ENCODE measurements around the gene SHC3. TPM values are rescaled to one million over a fixed set of nuclear protein-coding genes. Genes with fewer than 3 reads are reported as not detected.

The SHC3 gene
- total and polyA plus RNA-seq, 8 donors = 0.15 to 1.7 (median 1.0) TPM

- H3K36me3 ChIP-seq = no peaks in the 10 kb centered on the region
- H3K9me3 ChIP-seq = no peaks in the 10 kb centered on the region
- no peak overlapping the region for H3K4me3 ChIP-seq
- H3K4me1 ChIP-seq = peaks cover 0 to 16% (median 5%) of the 10 kb centered on the region in 4 donors
- intact Hi-C loops (cut with DNase I; ENCODE audit: low total_unique reads) = no loop called here
- TF ChIP-seq, protein P1, sequence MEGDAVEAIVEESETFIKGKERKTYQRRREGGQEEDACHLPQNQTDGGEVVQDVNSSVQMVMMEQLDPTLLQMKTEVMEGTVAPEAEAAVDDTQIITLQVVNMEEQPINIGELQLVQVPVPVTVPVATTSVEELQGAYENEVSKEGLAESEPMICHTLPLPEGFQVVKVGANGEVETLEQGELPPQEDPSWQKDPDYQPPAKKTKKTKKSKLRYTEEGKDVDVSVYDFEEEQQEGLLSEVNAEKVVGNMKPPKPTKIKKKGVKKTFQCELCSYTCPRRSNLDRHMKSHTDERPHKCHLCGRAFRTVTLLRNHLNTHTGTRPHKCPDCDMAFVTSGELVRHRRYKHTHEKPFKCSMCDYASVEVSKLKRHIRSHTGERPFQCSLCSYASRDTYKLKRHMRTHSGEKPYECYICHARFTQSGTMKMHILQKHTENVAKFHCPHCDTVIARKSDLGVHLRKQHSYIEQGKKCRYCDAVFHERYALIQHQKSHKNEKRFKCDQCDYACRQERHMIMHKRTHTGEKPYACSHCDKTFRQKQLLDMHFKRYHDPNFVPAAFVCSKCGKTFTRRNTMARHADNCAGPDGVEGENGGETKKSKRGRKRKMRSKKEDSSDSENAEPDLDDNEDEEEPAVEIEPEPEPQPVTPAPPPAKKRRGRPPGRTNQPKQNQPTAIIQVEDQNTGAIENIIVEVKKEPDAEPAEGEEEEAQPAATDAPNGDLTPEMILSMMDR (IDR thresholded peaks at IDR 0.05) = no peak
- TF ChIP-seq POLR2A (IDR thresholded peaks at IDR 0.05) = no peak
- TF ChIP-seq POLR2AphosphoS5 (IDR thresholded peaks at IDR 0.05) = no peak
- TF ChIP-seq EP300 (IDR thresholded peaks at IDR 0.05) = no peak
- no peak overlapping the region for H3K27ac ChIP-seq
- WGBS, 5 donors = 88 to 100% (median 95%) methylated on average over 2 of the region's 2 CpGs
- no peaks in the 10 kb centered on the region for H3K27me3 ChIP-seq
- DNase-seq = no peak
These were observed 139.0 kb downstream of the SHC3 start for GRCh38 chr9:89039664-89040063.

DNA sequence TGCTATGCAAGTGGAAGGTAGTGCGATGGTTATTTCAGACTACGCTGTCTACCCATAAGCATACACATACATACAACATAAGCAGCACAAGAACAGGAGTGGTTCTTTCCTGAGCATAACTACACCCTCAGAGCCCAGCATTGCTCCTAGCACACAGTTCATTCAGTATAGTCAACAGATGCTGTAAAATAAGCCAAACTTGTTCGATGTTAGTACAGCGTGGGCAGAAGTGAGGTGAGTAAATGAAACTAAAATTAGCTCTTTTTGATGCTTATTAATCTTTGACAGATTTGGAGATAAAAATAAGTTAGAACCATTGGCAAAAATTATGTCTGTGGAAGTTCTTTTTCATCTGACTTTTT is 139.5 kb downstream of the SHC3 start:
- intact Hi-C loops (cut with DNase I; ENCODE audit: low total_unique reads) = no loop called here
- no peaks in the 10 kb centered on the region for H3K36me3 ChIP-seq
- no peaks in the 10 kb centered on the region for H3K9me3 ChIP-seq
- TF ChIP-seq, protein P1 (IDR thresholded peaks at IDR 0.05) = no peak
- no peak for TF ChIP-seq POLR2AphosphoS5 (IDR thresholded peaks at IDR 0.05)
- no peak for TF ChIP-seq POLR2A (IDR thresholded peaks at IDR 0.05)
- TF ChIP-seq EP300 (IDR thresholded peaks at IDR 0.05) = no peak
- no peak overlapping the region for H3K27ac ChIP-seq
- DNase-seq = no peak
- H3K4me1 ChIP-seq = peaks cover 0 to 16% (median 5%) of the 10 kb centered on the region in 4 donors
- no peak overlapping the region for H3K4me3 ChIP-seq
- 95 to 99% (median 96%) methylated on average over 4 of the region's 4 CpGs for WGBS, 5 donors
- H3K27me3 ChIP-seq = no peaks in the 10 kb centered on the region

DNA sequence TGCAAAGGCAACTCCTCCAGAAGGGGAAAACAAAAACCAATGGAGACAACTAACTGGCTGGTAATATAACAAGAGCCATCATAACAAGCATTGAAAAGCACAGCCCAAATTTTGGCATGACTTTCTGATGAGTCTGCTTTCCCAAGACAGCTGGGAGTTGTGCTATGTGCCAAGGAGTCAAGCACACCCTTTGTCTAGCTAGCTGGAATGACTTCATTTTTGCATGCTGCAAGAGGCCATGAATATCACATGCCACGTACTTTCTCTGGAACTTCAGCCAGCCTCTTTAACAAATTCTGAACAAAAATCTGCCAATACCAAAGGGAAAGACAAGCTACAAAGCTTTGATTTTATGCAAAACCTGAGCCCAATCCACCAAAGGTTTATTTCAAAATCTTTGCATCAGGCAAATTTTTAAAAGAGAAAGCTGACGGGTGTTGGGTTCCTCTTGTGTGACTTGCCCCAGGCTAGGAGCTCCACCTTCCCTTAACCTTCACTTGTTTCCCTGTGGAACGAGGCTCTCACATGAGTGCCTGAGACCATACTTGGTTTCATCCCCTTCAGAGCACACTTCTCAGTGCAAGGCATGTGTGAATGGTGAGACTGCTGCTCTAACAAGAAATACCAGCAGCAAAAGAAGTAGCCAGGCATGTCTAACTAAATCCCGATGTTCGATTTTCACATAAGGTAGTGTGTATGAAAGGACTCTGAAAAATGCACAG is 140.1 kb downstream of the SHC3 start:
- peak in 1 of 2 donors; percentile 50 for DNase-seq
- Histone ChIP-seq H3K9me3 (no peaks in the 10 kb centered on the region), H3K27ac (no peak overlapping the region), H3K4me3 (no peak overlapping the region), H3K4me1 (peaks cover 0 to 16% (median 5%) of the 10 kb centered on the region in 4 donors), H3K27me3 (no peaks in the 10 kb centered on the region), H3K36me3 (no peaks in the 10 kb centered on the region)
- TF ChIP-seq POLR2A (IDR thresholded peaks at IDR 0.05) (no peak), EP300 (IDR thresholded peaks at IDR 0.05) (no peak), POLR2AphosphoS5 (IDR thresholded peaks at IDR 0.05) (peak in 1 of 3 donors; percentile 28)
- TF ChIP-seq, protein P1 (IDR thresholded peaks at IDR 0.05) = no peak
- 67 to 84% (median 79%) methylated on average over 5 of the region's 5 CpGs for WGBS, 5 donors
- intact Hi-C loops (cut with DNase I; ENCODE audit: low total_unique reads) = no loop called here

GRCh38 chr9:89037891-89038290 is 140.7 kb downstream of the SHC3 start:
- Histone ChIP-seq H3K36me3 (no peaks in the 10 kb centered on the region), H3K27ac (peak overlapping the region in 1 of 5 donors; percentile 14), H3K9me3 (no peaks in the 10 kb centered on the region), H3K27me3 (no peaks in the 10 kb centered on the region), H3K4me3 (no peak overlapping the region), H3K4me1 (peaks cover 0 to 16% (median 5%) of the 10 kb centered on the region in 4 donors)
- 84 to 93% (median 88%) methylated on average over 6 to 9 of the region's 9 CpGs for WGBS, 5 donors
- intact Hi-C loops (cut with DNase I; ENCODE audit: low total_unique reads) = no loop called here
- no peak for DNase-seq
- no peak for TF ChIP-seq POLR2AphosphoS5 (IDR thresholded peaks at IDR 0.05)
- TF ChIP-seq EP300 (IDR thresholded peaks at IDR 0.05) = no peak
- TF ChIP-seq, protein P1 (IDR thresholded peaks at IDR 0.05) = no peak
- no peak for TF ChIP-seq POLR2A (IDR thresholded peaks at IDR 0.05)

Data from stomach (tissue), 9 donors.